Nephron (organoid): ENCODE measurements around the gene HSPB8.

Source experiments
- H3K27ac Mint-ChIP-seq, 3 experiments: 2 replicates each; pipeline ENCODE4 v1.8.0; 2020; ENCODE audit warnings: mixed read lengths in 3 of 3, mild to moderate bottlenecking in 2 of 3, moderate library complexity in 1 of 3
- H3K27me3 Mint-ChIP-seq: 2 replicates; pipeline ENCODE4 v1.8.0; 2021; ENCODE audit warnings: low read depth, mild to moderate bottlenecking, moderate library complexity, mixed read lengths
- H3K36me3 Mint-ChIP-seq: 2 replicates; pipeline ENCODE4 v1.8.0; 2020; ENCODE audit warnings: low read depth, mixed read lengths
- H3K4me1 Mint-ChIP-seq: 2 replicates; pipeline ENCODE4 v1.8.0; 2020; ENCODE audit warnings: mixed read lengths
- H3K4me3 Mint-ChIP-seq, 3 experiments: 2 replicates each; pipeline ENCODE4 v1.8.0; 2020; ENCODE audit warnings: mild to moderate bottlenecking in 3 of 3, mixed read lengths in 3 of 3, moderate library complexity in 2 of 3
- H3K9me3 Mint-ChIP-seq: 2 replicates; pipeline ENCODE4 v1.8.0; 2020; ENCODE audit warnings: mixed read lengths
- CTCF ChIP-seq, 3 experiments: fragments of 200-600 bp; sonication (generic); IDR thresholded peaks; one replicate each; pipeline ENCODE4 v1.5.0; 2021; ENCODE audit warnings: antibody characterized with exemption in 3 of 3; ENCODE audit not compliant: unreplicated experiment in 3 of 3

Gene HSPB8

GRCh38 chr12:119236372-119236771, 57.6 kb downstream of the HSPB8 start:
- H3K36me3 Mint-ChIP-seq: no peaks in the 10 kb centered on the region
- H3K27me3 Mint-ChIP-seq: peaks cover 27% of the 10 kb centered on the region
- H3K4me1 Mint-ChIP-seq: no peaks in the 10 kb centered on the region
- no peak for TF ChIP-seq CTCF (IDR thresholded peaks at IDR 0.05; ENCODE audit: unreplicated experiment in 3 of 3)
- H3K27ac Mint-ChIP-seq: no peak overlapping the region
- no peaks in the 10 kb centered on the region for H3K9me3 Mint-ChIP-seq
- H3K4me3 Mint-ChIP-seq: no peak overlapping the region

- Mint-ChIP-seq H3K4me1 (no peaks in the 10 kb centered on the region), H3K36me3 (no peaks in the 10 kb centered on the region), H3K9me3 (no peaks in the 10 kb centered on the region), H3K27me3 (peaks cover 18% of the 10 kb centered on the region), H3K4me3 (no peak overlapping the region), H3K27ac (no peak overlapping the region)
- TF ChIP-seq CTCF (IDR thresholded peaks at IDR 0.05; ENCODE audit: unreplicated experiment in 3 of 3): no peak
Observed at GRCh38 chr12:119239040-119239439, 60.3 kb downstream of the HSPB8 start.

- Mint-ChIP-seq H3K27me3 (peaks cover 15% of the 10 kb centered on the region), H3K36me3 (no peaks in the 10 kb centered on the region)
- TF ChIP-seq CTCF (IDR thresholded peaks at IDR 0.05; ENCODE audit: unreplicated experiment in 3 of 3): no peak
Observed at GRCh38 chr12:119241049-119241448, 62.3 kb downstream of the HSPB8 start.

GRCh38 chr12:119241580-119242169, 62.9 kb downstream of the HSPB8 start:
- no peaks in the 10 kb centered on the region for H3K4me1 Mint-ChIP-seq
- TF ChIP-seq CTCF (IDR thresholded peaks at IDR 0.05; ENCODE audit: unreplicated experiment in 3 of 3): no peak
- H3K4me3 Mint-ChIP-seq: no peak overlapping the region
- no peaks in the 10 kb centered on the region for H3K36me3 Mint-ChIP-seq
- peaks cover 15% of the 10 kb centered on the region for H3K27me3 Mint-ChIP-seq
- no peaks in the 10 kb centered on the region for H3K9me3 Mint-ChIP-seq
- no peak overlapping the region for H3K27ac Mint-ChIP-seq

More at GRCh38 chr12:119241049-119241448, 62.3 kb downstream of the HSPB8 start:
- no peak overlapping the region for H3K27ac Mint-ChIP-seq
- H3K4me1 Mint-ChIP-seq: no peaks in the 10 kb centered on the region
- H3K4me3 Mint-ChIP-seq: no peak overlapping the region
- no peaks in the 10 kb centered on the region for H3K9me3 Mint-ChIP-seq
